CD4-positive, alpha-beta T cell (primary cell): Measurements from ENCODE around the gene CYB5D1. TPM values are rescaled to one million over a fixed set of nuclear protein-coding genes. Genes with fewer than 3 reads are reported as not detected.

Experiments
- ATAC-seq: fragments of 200-7000 bp; cut with Tn5 transposase; one replicate; pipeline ENCODE4 v1.10.0; 2022; ENCODE audit warnings: mild to moderate bottlenecking; ENCODE audit not compliant: poor library complexity
- CTCF ChIA-PET: fragments of 350-600 bp; sonication (Branson Sonifier 250); formaldehyde crosslinking; loops from one replicate; lab custom pipeline; 2021; ENCODE audit warnings: antibody characterized with exemption, inconsistent platforms; lab: Charles Lee
- POLR2A ChIA-PET: fragments of 350-600 bp; sonication (Branson Sonifier 250); formaldehyde crosslinking; loops from one replicate; lab custom pipeline; 2021; ENCODE audit warnings: antibody characterized with exemption, inconsistent platforms; lab: Charles Lee
- DNase-seq, 14 experiments: peaks; one replicate each; pipeline ENCODE4 v3.0.0-alpha.2; 2013 to 2020; ENCODE audit warnings: mixed read lengths in 2 of 14
- H3K27ac ChIP-seq, 2 donors: one replicate each; pipeline versions ENCODE4 v1.5.1 to v1.7.0; 2013; ENCODE audit warnings: low read length in 2 of 2, low read depth in 1 of 2, mild to moderate bottlenecking in 1 of 2
- H3K27me3 ChIP-seq, 2 experiments: 1 replicate in 1 of 2; 2 replicates in 1 of 2; pipeline versions ENCODE4 v1.6.1 to v1.7.0; 2013; ENCODE audit warnings: low read length in 2 of 2, control low read depth in 1 of 2, mild to moderate bottlenecking in 1 of 2, moderate library complexity in 1 of 2; ENCODE audit not compliant: insufficient read depth in 2 of 2, control insufficient read depth in 1 of 2
- H3K36me3 ChIP-seq: one replicate; pipeline ENCODE4 v1.6.1; 2013; ENCODE audit warnings: low read length, control low read depth; ENCODE audit not compliant: insufficient read depth
- H3K4me1 ChIP-seq: one replicate; pipeline ENCODE4 v1.6.1; 2013; ENCODE audit warnings: low read length, control low read depth; ENCODE audit not compliant: insufficient read depth
- H3K4me3 ChIP-seq: one replicate; pipeline ENCODE4 v1.5.1; 2013; ENCODE audit warnings: mild to moderate bottlenecking, low read length, moderate library complexity
- H3K9me3 ChIP-seq, 2 experiments: 1 replicate in 1 of 2; 2 replicates in 1 of 2; pipeline versions ENCODE4 v1.6.1 to v1.7.0; 2013; ENCODE audit warnings: low read length in 2 of 2, mild to moderate bottlenecking in 2 of 2, control low read depth in 1 of 2, moderate library complexity in 1 of 2; ENCODE audit not compliant: control insufficient read depth in 1 of 2, insufficient read depth in 1 of 2
- H3K27ac Mint-ChIP-seq: one replicate; pipeline ENCODE4 v1.8.0; 2020; ENCODE audit warnings: mixed read lengths
- H3K27me3 Mint-ChIP-seq: one replicate; pipeline ENCODE4 v1.8.0; 2021; ENCODE audit warnings: mixed read lengths
- H3K36me3 Mint-ChIP-seq: one replicate; pipeline ENCODE4 v1.8.0; 2021; ENCODE audit warnings: low read depth, mixed read lengths
- H3K4me1 Mint-ChIP-seq: one replicate; pipeline ENCODE4 v1.8.0; 2021; ENCODE audit warnings: low read depth, mixed read lengths
- H3K4me3 Mint-ChIP-seq: one replicate; pipeline ENCODE4 v1.8.0; 2020; ENCODE audit warnings: mild to moderate bottlenecking, mixed read lengths
- H3K9me3 Mint-ChIP-seq: one replicate; pipeline ENCODE4 v1.8.0; 2020; ENCODE audit warnings: mixed read lengths
- CTCF ChIP-seq: fragments of 200-600 bp; IDR thresholded peaks from one replicate; pipeline ENCODE4 v1.8.0; 2022; ENCODE audit warnings: antibody characterized with exemption, mild to moderate bottlenecking
- intact Hi-C, 2 experiments: fragments of 100-400 bp; cut with DNase I in 1 of 2; cut with micrococcal nuclease in 1 of 2; formaldehyde crosslinking; loops; one replicate each; pipeline versions ENCODE4 v1.15.1 to v1.9.0; 2023 to 2025; cut with DNase I, micrococcal nuclease
- total RNA-seq, 174 experiments: library from RNA in 2 of 174; stranded (reverse) in 2 of 174; gene quantifications; one replicate each; pipeline ENCODE4 v1.2.3 and lab custom pipeline; 2021 to 2026

The CYB5D1 gene
- total RNA-seq, 2 experiments from 2014 or later, result 8.7 TPM

GRCh38 chr17:7851438-7852261 is 6.2 kb upstream of the CYB5D1 start:
- ChIA-PET POLR2A (interaction anchor here (0.9 to 4.7 kb wide), 6 partner anchors 10 to 108 kb away, joined by 3 to 33 read pairs (median 4); partner anchors contain the start of genes KDM6B and RNF227), CTCF (interaction anchor here (0.6 to 1.5 kb wide), 13 partner anchors 9 to 138 kb away, joined by 3 to 28 read pairs (median 4); no protein-coding TSS in a partner anchor)

GRCh38 chr17:7852262-7852670 is 5.5 kb upstream of the CYB5D1 start:
- H3K27ac ChIP-seq, result peak overlapping the region in 1 of 2 donors; percentile 57
- H3K4me1 ChIP-seq, result peaks cover 42% of the 10 kb centered on the region
- H3K36me3 Mint-ChIP-seq, result peaks cover 59% of the 10 kb centered on the region
- ChIA-PET POLR2A (interaction anchor here (1.1 to 4.7 kb wide), 3 partner anchors 10 to 17 kb away, joined by 3 to 33 read pairs (median 6); no protein-coding TSS in a partner anchor), CTCF (interaction anchor here (1.0 to 1.5 kb wide), 4 partner anchors 19 to 138 kb away, joined by 3 to 4 read pairs (median 4); no protein-coding TSS in a partner anchor)
- no peaks in the 10 kb centered on the region for H3K27me3 ChIP-seq
- H3K4me3 Mint-ChIP-seq, result peak overlapping the region; percentile 84
- no peak for TF ChIP-seq CTCF
- ATAC-seq, result no peak
- no peaks in the 10 kb centered on the region for H3K9me3 ChIP-seq
- peaks cover 14% of the 10 kb centered on the region for H3K4me1 Mint-ChIP-seq
- H3K27ac Mint-ChIP-seq, result peak overlapping the region; percentile 95
- peaks cover 43% of the 10 kb centered on the region for H3K36me3 ChIP-seq
- H3K27me3 Mint-ChIP-seq, result no peaks in the 10 kb centered on the region
- peak in 2 of 14 experiments; percentile 14 to 36 for DNase-seq
- intact Hi-C loops, result loop anchor here in 1 of 2 experiments (1.0 to 10.0 kb wide), 3 partner anchors 109 to 817 kb away; partner anchors contain the start of genes NEURL4 and SLC16A13
- no peaks in the 10 kb centered on the region for H3K9me3 Mint-ChIP-seq
- no peak overlapping the region for H3K4me3 ChIP-seq

More at GRCh38 chr17:7851438-7852261, 6.2 kb upstream of the CYB5D1 start:
- no peaks in the 10 kb centered on the region for H3K9me3 ChIP-seq
- peak overlapping the region; percentile 54 for H3K4me3 ChIP-seq
- Mint-ChIP-seq H3K4me1 (peaks cover 14% of the 10 kb centered on the region), H3K9me3 (no peaks in the 10 kb centered on the region), H3K27ac (peak overlapping the region; percentile 95), H3K27me3 (no peaks in the 10 kb centered on the region), H3K4me3 (peak overlapping the region; percentile 84), H3K36me3 (peaks cover 65% of the 10 kb centered on the region)
- intact Hi-C loops, result loop anchor here (1.0 to 10.0 kb wide), 7 partner anchors 9 to 817 kb away; partner anchors contain the start of genes KDM6B (in 2 of the 2), NEURL4 (in 1 of the 2) and SLC16A13 (in 1 of the 2)
- H3K36me3 ChIP-seq, result peaks cover 49% of the 10 kb centered on the region
- peak; percentile 97 for TF ChIP-seq CTCF
- DNase-seq (peak; percentile 93 to 99 (median 94)), ATAC-seq (peak; percentile 82)
- H3K27me3 ChIP-seq, result no peaks in the 10 kb centered on the region
- H3K27ac ChIP-seq, result peak overlapping the region; percentile 57 to 59
- H3K4me1 ChIP-seq, result peaks cover 38% of the 10 kb centered on the region

- intact Hi-C loops, result loop anchor here in 1 of 2 experiments (1.0 to 10.0 kb wide), 3 partner anchors 110 to 818 kb away; partner anchors contain the start of genes NEURL4 and SLC16A13
- Histone ChIP-seq H3K27me3 (no peaks in the 10 kb centered on the region), H3K27ac (no peak overlapping the region), H3K4me3 (no peak overlapping the region), H3K36me3 (peaks cover 37% of the 10 kb centered on the region), H3K4me1 (peaks cover 47% of the 10 kb centered on the region), H3K9me3 (no peaks in the 10 kb centered on the region)
- no peaks in the 10 kb centered on the region for H3K9me3 Mint-ChIP-seq
- H3K4me3 Mint-ChIP-seq, result no peak overlapping the region
- peak overlapping the region; percentile 95 for H3K27ac Mint-ChIP-seq
- H3K4me1 Mint-ChIP-seq, result peaks cover 14% of the 10 kb centered on the region
- CTCF ChIA-PET, result no interaction called here
- POLR2A ChIA-PET, result interaction anchor here (0.6 to 4.7 kb wide), 3 partner anchors 18 to 49 kb away, joined by 3 to 33 read pairs (median 3); no protein-coding TSS in a partner anchor
- no peak for TF ChIP-seq CTCF
- DNase-seq (peak in 2 of 14 experiments; percentile 31 to 61), ATAC-seq (no peak)
- H3K36me3 Mint-ChIP-seq, result peaks cover 56% of the 10 kb centered on the region
- no peaks in the 10 kb centered on the region for H3K27me3 Mint-ChIP-seq
Measured at GRCh38 chr17:7852919-7853690, 4.7 kb upstream of the CYB5D1 start.
